ENCODE data around the gene MYH14. TPM values are rescaled to one million over a fixed set of nuclear protein-coding genes. Genes with fewer than 3 reads are reported as not detected.

The MYH14 gene
- total RNA-seq, 1 donor from 2014 or later: 113 TPM

GRCh38 chr19:50261446-50261970 lies 58.1 kb downstream of the MYH14 start:
- Histone ChIP-seq H3K4me3 (no peak overlapping the region), H3K36me3 (peaks cover 30% of the 10 kb centered on the region), H3K9me3 (no peaks in the 10 kb centered on the region), H3K27ac (no peak overlapping the region), H3K27me3 (ENCODE audit: low read depth) (no peaks in the 10 kb centered on the region), H3K4me1 (no peaks in the 10 kb centered on the region)
- intact Hi-C loops (cut with DNase I): no loop called here
- no peak for ATAC-seq
- DNase-seq: no peak
- no peak for TF ChIP-seq CTCF (IDR thresholded peaks at IDR 0.05)

GRCh38 chr19:50263176-50263575 lies 59.8 kb downstream of the MYH14 start:
- no peak overlapping the region for H3K27ac ChIP-seq
- peaks cover 18% of the 10 kb centered on the region for H3K36me3 ChIP-seq
- intact Hi-C loops (cut with DNase I): no loop called here
- H3K4me1 ChIP-seq: no peaks in the 10 kb centered on the region
- H3K27me3 ChIP-seq (ENCODE audit: low read depth): no peaks in the 10 kb centered on the region
- ATAC-seq (no peak), DNase-seq (no peak)
- H3K9me3 ChIP-seq: no peaks in the 10 kb centered on the region
- H3K4me3 ChIP-seq: no peak overlapping the region
- no peak for TF ChIP-seq CTCF (IDR thresholded peaks at IDR 0.05)

- H3K36me3 ChIP-seq: peaks cover 31% of the 10 kb centered on the region
- TF ChIP-seq CTCF (IDR thresholded peaks at IDR 0.05): no peak
- no peaks in the 10 kb centered on the region for H3K9me3 ChIP-seq
- no peaks in the 10 kb centered on the region for H3K27me3 ChIP-seq (ENCODE audit: low read depth)
- DNase-seq: no peak
- ATAC-seq: no peak
- intact Hi-C loops (cut with DNase I): no loop called here
- H3K4me3 ChIP-seq: no peak overlapping the region
- H3K4me1 ChIP-seq: no peaks in the 10 kb centered on the region
- no peak overlapping the region for H3K27ac ChIP-seq
These were observed 61.2 kb downstream of the MYH14 start for GRCh38 chr19:50264483-50265186.

GRCh38 chr19:50266041-50266440 lies 62.6 kb downstream of the MYH14 start:
- peaks cover 38% of the 10 kb centered on the region for H3K36me3 ChIP-seq
- H3K4me1 ChIP-seq: no peaks in the 10 kb centered on the region
- no peak overlapping the region for H3K27ac ChIP-seq
- DNase-seq: no peak
- no peak for TF ChIP-seq CTCF (IDR thresholded peaks at IDR 0.05)
- H3K27me3 ChIP-seq (ENCODE audit: low read depth): no peaks in the 10 kb centered on the region
- intact Hi-C loops (cut with DNase I): no loop called here
- no peak for ATAC-seq
- no peak overlapping the region for H3K4me3 ChIP-seq
- no peaks in the 10 kb centered on the region for H3K9me3 ChIP-seq

- ATAC-seq (peak; percentile 42 to 46), DNase-seq (no peak)
- Histone ChIP-seq H3K27me3 (ENCODE audit: low read depth) (no peaks in the 10 kb centered on the region), H3K9me3 (no peaks in the 10 kb centered on the region), H3K36me3 (peaks cover 39% of the 10 kb centered on the region), H3K4me3 (no peak overlapping the region), H3K27ac (no peak overlapping the region), H3K4me1 (no peaks in the 10 kb centered on the region)
- intact Hi-C loops (cut with DNase I): no loop called here
- no peak for TF ChIP-seq CTCF (IDR thresholded peaks at IDR 0.05)
These were observed 63.5 kb downstream of the MYH14 start for GRCh38 chr19:50266896-50267295.

Measured in lower lobe of right lung (tissue), 2 donors.